ENCODE measurements around the gene USP44.

USP44 gene

GRCh38 chr12:95481888-95482287, 69.4 kb downstream of the USP44 start:
- TF ChIP-seq, protein P1, sequence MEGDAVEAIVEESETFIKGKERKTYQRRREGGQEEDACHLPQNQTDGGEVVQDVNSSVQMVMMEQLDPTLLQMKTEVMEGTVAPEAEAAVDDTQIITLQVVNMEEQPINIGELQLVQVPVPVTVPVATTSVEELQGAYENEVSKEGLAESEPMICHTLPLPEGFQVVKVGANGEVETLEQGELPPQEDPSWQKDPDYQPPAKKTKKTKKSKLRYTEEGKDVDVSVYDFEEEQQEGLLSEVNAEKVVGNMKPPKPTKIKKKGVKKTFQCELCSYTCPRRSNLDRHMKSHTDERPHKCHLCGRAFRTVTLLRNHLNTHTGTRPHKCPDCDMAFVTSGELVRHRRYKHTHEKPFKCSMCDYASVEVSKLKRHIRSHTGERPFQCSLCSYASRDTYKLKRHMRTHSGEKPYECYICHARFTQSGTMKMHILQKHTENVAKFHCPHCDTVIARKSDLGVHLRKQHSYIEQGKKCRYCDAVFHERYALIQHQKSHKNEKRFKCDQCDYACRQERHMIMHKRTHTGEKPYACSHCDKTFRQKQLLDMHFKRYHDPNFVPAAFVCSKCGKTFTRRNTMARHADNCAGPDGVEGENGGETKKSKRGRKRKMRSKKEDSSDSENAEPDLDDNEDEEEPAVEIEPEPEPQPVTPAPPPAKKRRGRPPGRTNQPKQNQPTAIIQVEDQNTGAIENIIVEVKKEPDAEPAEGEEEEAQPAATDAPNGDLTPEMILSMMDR (IDR thresholded peaks at IDR 0.05) = no peak

DNA sequence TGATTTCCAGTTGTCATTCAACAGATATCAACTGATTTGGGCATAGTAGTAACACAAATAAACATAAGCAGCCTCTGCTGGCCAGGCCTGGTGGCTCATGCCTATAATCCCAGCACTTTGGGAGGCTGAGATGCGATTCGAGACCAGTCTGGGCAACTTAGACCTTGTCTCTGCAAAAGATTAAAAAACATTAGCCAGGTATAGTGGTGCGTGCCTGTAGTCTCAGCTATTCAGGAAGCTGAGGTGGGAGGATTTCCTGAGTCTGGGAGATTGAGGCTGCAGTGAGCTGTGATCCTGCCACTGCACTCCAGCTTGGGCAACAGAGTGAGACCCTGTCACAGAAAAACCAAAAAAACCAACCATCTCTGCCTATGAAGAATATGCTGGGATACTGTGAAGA, 70.2 kb downstream of the USP44 start:
- TF ChIP-seq, protein P1 (IDR thresholded peaks at IDR 0.05) = no peak

- TF ChIP-seq, protein P1 (IDR thresholded peaks at IDR 0.05) = no peak
Observed at GRCh38 chr12:95480230-95480629, 71.0 kb downstream of the USP44 start.

DNA sequence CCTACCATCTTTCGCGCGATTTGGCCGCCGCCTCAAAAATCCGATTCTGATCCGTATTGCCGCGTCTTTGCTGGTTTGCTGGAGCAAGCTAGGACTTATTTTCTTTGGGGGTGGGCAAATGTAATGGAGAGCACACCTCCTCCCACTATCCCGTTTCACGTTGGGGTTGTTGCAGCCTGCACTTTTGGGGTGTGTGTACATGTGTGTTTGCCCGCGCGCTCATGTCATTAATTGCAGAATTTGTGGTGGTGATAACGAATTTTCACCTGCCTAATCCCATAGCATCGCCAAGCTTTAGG, 76.7 kb downstream of the USP44 start:
- TF ChIP-seq, protein P1 (IDR thresholded peaks at IDR 0.05) = no peak

GRCh38 chr12:95473884-95474659, 77.2 kb downstream of the USP44 start, which contains the start of gene METAP2:
Gene METAP2, plus strand, starts transcription at chr12:95474152. Its CDS starts 28 bp downstream, at chr12:95474180.
- TF ChIP-seq, protein P1 (IDR thresholded peaks at IDR 0.05) = no peak

DNA sequence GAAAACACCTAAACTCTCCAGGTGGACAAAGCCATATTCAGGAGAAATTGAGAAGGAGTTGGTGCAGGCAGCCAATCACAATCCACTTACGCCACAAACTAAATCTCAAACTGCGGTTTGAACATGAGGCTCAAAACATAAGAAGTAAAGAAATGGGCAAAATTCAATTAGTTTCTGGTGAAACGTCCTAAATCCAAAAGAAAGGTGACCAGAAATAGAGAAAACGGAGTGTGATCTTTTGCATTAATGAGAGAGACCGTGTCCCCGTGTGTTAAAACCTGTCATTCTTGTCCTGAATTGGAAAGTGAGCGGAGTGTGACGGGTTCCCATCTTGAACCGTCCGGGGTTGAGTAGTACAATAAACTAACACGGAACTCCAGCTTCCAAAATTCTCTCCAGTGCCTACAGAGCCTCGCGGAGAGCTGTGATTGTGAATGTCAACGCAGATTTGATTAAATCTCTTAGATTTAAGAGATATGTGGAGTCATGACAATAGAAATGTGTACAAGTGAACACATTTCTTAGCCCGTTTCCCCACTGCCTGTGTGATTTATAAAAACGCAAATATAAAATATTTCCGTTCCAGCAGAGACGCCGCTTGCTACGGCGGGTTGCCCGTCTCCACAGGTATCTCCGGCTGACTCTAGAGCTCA, 77.9 kb downstream of the USP44 start:
- TF ChIP-seq, protein P1 (IDR thresholded peaks at IDR 0.05) = no peak

DNA sequence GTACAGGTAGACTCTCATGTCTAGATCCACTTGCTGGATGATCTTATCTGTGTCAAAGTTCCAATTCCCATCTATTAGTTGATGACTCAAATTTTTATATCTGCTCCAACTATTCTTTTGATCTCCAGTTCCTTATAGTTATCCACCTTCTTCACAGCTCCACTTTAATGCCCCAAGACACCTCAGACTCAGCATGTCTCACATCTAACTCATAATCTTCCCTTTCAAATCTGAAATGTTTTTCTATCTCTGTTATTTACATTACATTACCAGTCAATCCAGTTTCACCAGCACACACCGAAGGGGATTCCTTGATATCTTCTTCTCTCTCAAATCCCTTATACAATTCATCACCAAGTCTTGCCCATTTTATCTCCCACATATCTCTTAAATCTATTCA, 81.0 kb downstream of the USP44 start:
- TF ChIP-seq, protein P1 (IDR thresholded peaks at IDR 0.05) = no peak

Measured in LNCAP (cell line).